NCI-H2107 (cell line): ENCODE data around the gene DOK3.

Source experiments
- DNase-seq: peaks from one replicate; lab custom pipeline; 2025; lab: John Stamatoyannopoulos, UW

Gene DOK3, protein sequence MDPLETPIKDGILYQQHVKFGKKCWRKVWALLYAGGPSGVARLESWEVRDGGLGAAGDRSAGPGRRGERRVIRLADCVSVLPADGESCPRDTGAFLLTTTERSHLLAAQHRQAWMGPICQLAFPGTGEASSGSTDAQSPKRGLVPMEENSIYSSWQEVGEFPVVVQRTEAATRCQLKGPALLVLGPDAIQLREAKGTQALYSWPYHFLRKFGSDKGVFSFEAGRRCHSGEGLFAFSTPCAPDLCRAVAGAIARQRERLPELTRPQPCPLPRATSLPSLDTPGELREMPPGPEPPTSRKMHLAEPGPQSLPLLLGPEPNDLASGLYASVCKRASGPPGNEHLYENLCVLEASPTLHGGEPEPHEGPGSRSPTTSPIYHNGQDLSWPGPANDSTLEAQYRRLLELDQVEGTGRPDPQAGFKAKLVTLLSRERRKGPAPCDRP

DNA sequence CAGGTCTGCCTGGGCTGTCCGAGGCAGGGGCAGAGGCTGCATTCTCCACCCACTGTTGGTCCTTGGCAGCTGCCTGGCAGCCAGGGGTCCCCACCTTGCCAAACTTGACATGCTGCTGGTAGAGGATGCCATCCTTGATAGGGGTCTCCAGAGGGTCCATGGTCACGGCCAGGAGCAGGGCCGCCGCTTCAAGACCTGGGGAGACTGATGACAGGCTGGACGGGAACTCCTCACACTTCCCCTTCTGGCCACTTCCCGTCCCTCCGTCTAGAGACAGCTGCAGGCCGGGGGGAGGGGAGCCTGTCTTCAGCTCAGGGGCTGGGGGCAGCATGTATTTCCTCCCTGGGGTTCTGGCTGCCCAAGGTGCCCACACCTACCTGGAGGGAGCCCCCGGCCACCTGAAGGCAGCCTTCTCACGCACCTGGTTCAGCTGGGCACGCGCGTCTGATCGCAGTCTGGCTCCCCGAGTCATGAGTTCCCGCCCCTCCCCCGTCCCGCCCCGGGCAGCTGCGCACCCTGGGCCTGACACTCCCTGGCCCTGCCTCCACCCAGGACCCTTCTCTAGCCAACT lies at the start of gene DOK3:
DOK3 (minus strand) TSS at position 446 of the 571 bp plus-strand sequence; CDS start at position 160, 286 bp downstream.
- no peak for DNase-seq

DNA sequence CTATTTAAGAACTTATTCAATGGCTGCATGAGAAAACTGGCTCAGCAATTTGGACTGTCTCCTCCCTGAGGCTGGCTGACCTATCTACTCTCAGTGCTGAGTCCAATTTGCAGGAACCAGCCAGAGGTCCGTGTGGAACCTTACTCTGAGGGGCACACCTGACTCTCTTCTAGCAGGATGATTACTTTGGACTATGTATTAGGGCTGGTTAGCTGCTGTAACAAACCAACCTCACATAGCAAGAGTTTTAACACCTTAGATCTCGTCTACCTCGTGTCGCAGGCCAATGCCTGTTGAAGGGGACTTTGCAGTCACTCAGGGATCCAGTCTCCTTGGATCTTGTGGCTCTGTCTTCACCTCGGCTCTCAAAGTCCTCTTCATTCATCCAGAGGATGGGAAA lies 48.2 kb upstream of the DOK3 start:
- DNase-seq, result no peak

DNA sequence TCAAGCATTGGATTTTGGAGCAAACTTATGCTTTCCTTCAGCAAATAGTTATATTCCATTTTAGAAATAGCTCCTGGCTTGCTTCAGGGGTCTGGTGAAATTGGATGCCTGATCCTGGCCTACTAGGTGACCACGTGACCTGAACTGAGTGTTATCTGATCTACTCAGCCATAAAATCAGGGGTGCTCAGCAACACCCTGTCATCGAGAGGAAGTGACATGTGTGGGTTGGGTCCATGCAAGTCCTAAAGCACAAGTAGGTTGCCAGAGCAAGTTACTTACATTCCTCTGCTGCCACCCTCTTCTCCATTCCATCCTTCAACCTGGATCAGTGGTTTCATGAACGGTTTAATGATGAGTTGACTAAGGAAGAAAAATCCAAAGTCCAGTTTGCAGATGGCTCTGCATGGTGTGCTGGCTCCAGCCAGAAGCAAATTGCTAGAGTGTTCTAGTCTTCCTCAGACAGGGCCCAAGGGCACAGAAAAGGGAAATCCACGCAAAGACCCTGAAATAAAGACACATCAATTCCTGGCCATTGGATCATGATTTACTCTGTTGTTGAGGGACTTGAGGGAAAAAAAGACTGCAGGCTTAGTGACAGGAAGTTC lies 47.5 kb upstream of the DOK3 start:
- DNase-seq, result no peak

DNA sequence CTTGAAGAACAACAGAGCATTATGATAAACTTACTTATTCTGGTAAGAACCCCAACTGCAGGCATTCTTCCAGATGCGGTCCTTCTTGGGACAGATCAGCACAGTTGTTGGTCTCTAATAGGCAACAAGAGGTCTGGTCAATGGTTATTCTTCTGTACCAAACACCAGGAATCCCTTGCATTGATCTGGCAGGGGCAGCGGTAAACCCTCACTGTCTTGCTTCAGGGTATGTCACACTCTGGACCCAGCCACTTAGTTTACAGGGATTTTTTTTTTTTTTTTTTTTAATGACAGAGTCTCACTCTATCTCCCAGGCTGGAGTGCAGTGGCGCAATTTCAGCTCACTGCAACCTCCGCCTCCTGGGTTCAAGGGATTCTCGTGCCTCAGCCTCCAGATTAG lies 46.0 kb upstream of the DOK3 start:
- no peak for DNase-seq

DNA sequence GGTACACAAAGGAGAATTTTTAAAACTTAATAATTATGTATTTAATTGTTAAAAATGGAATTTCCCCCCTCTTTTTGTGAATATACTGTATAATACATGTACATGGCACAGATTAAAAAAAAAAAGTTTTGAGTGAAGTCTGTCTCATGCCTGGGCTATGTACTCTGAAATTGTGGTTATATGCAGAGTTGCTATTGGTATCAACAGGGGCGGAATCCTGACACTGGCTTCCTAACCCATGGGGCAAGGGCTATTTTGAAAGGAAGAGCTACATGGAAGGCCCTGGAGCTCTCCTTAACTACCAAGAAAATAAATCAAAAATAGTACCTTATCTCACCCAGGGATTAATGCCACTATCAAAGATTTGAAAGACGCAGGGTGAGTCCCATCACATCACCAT lies 45.6 kb upstream of the DOK3 start:
- DNase-seq, result no peak

DNA sequence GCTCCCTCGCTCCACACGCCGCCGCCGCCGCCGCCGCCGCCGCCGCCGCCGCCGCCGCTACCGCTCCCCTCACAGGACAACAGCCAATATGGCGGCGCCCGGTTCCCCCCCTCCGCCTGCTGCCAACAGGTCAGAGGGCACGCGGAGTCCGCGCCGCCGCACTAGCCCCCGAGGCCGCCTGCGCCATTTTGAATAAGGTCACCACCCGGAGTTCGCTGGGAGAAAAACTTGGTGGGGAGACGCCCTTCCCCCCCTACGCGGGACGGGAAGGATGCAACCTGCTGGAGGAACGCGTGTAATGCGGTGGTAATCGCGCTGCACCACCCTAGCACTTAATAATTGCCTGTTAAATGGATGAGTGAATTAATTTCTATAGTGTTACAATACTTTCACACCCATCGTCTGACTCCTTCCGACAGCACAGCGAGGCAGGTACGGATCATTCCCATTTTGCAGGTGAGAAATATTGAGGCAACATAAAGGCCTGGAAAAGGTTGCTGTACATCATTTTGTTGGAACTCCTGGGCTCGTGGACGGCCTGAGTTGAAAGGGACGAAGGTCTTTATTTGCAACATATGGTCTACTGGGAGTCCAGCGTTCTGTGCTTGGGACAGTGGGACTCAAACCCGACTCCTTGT lies 45.0 kb upstream of the DOK3 start, which contains the start of gene FAM193B:
FAM193B (minus strand) TSS at position 90 of the 638 bp plus-strand sequence. CDS start 105 bp downstream, outside the sequence.
- DNase-seq, result peak; percentile 75

DNA sequence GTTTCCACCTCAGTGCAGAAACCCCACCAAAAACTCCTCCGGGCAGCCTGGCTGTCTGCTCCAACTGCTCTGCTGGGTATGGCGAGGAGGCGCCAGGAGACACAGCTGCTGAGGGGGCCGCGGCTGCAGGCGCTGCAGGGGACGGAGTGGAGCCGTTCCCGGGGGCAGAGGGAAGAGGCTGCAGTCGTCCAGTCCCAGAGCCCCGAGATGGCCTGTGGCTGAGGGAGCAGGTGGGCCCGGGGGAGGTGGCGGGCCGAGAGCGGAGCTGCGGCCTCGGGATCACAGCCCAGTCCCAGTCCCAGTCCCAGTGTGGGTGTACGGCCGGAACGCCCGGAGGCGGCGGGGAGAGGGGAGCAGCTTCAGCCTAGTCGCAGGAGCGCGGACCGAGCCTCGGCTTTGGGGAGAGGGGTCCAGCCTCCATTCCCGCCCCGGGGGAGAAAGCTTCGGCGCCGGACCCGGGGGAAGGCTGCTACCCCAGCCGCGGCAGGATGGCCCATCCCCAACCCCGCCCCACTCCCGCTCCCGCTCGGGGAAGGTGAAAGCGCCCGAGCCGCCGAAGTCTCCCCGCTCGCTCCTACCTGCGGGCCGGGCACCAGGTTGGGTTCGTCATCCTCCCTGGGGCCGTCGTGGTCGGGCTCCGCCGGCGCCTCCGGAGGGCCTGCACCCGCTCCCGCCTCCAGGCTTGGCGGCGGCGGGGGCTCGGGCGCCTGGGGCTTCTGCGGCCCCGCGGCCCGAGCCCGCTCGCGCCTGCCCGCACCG lies 44.2 kb upstream of the DOK3 start:
- no peak for DNase-seq

DNA sequence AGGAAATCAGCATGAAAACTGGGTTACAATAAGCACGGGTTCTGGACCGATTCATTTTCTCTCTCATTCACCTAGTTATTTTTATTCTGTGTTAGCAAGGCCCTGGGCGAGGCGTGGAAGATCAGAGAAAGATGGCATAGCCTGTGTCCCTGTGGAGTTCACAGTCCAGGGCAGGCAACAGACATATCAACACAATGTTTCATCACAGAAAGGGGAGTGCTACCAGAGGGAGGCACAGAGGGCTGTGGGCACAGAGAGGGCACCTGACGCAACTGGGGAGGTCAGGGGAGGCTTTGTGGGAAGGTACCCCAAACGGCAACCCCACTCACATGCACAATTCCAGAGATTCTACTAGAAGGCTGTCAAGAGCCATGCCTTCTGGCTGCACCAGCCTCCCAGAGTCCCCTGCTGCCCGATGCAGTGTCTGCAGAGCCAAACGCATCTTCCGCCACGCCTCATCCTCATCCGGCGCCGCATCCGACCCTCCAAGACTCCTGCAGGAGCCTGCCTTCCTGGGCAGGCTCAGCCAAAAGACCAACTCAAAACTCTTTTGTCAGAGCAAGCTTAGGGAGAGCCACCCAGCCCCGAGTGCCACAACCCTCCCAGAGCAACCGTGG lies 43.3 kb upstream of the DOK3 start:
- no peak for DNase-seq

DNA sequence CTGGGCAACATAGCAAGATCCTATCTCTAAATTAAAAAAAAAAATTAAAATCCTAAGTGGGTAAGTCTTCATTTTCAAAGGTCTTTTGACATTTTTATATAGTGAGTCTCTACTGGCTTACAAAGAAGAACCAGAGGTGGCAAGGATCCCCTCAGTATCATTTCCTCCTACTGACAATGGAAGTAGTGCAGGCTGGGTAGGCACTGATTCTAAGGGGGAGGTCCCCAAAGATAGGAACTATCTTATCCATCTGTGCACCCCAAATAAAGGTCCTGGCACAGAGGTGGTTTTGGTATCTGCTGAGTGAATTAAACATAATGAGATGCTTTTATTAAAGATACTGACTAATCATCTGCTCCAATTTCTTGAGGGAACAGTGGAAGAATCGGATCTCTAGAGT lies 40.5 kb upstream of the DOK3 start:
- DNase-seq, result no peak

DNA sequence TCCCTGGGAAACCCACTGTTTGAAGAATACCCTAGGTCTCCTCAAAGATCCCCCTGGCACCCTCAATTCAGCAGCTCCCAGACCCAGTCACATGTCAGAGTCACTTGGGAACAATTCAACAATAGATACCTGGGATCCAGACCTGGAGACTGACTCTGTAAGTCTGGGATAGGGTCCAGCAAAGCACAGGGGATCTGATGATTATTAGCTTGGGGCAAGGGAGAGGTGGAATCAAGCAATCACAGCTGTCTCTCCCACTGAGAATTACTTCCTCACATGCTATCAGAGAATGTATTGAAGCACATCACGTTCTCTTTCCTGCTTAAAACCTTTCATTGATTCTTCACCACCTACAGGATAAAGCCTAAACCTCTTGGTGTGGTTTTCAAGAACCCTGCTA lies 38.9 kb upstream of the DOK3 start:
- DNase-seq, result no peak

DNA sequence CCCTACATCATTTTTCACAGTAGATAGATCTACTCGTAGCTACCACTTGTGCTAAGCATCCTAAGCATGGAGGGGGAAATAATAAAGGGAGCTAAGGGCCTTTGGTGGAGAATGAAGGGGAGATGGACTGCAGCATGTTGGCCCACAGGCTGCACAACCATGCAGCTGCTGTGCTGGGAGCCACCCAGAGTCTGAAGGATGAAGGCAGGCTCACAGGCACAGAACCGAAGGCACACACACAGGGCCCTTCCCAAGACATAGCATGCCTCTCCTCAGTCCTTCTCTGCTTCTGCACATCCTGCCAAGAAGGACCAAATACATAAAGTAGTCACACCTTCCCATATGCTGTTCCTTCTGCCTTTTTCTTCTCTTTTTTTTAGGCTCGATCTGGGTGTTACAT lies 38.1 kb upstream of the DOK3 start:
- no peak for DNase-seq

DNA sequence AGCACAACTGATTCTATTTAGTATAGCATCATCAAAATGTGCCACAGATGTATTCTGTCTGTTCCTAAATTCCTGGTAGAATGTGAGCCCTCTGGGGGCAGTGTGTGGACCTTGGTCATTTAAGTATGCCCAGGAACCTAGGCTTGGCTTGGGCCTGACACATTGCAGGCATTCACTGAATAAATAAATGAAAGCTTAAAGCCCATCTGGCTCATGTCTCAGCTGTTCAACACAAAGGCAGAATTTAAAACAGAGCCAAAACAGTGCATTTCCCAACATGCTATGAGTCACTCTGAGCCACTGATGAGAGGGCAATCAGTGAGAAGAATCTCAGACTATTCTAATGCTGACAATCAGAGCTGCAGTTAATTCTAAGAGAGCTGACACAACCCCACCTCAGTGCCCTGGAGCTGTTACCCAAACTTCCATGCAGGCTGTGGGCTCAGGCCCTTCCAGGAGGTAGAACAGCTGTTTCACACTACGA lies 36.7 kb upstream of the DOK3 start:
- DNase-seq, result no peak

DNA sequence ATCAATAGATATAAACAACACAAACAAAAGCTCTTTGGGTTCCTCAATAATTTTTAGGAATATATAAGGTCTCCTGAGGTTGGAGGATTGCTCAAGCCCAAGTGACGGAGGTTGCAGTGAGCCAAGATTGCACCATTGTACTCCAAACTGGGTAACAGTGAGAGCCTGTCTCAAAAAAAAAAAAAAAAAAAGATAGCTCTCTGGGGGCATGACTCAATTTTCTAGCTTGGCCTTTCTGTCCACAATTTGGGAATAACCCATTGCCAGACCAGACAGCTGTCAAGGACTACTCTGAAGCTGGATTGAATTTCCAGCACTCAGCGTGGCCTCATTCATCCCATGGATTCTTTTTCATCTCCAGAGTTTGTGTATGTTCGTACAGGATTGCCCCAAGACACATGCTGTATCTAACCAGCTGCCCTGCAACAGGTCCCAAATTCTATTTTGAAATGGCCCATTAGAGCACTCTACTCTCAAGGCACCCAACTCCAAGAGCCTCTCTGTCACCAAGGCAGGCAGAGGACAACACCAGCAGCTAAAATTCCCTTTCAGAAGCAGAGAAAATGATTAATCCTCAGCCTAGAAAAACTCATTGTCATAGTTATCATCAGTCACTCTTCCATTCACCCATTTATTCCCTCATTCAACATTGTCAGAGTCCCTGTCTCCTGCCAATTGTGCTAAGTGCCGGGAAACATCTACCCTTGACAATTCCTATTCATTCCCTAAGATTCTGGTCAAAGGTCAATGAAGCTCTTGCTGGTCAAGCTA lies 36.0 kb upstream of the DOK3 start:
- DNase-seq, result no peak

DNA sequence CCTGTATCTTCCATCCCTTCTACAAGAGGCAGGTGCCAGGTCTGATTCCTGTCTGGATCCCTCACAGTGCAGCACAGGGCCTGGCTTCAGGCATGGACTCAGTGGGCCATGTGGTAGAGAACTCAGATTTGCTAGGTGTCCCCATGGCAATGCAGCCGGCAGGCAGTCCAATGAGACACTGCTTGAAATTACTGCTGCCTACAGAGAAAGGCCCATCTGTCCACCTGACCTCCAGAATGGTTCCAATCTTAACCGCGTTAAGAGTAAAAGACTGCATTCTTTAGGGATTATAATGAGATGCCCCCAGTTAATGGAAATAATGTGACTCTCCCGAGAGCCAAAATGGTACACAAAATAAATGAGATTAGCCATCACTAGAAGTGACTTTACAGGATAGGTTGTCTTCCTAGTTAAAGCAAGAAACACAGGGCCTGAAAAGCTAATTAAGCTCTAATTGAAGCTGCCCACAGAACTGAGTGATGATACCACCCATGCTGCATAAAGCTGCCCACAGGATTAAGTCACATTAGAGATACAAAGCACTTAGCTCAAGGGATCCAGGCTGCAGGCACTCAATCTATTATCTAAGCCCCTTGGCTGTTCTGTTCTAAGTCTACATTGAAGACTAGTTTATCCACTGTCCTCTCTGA lies 33.3 kb upstream of the DOK3 start:
- no peak for DNase-seq

DNA sequence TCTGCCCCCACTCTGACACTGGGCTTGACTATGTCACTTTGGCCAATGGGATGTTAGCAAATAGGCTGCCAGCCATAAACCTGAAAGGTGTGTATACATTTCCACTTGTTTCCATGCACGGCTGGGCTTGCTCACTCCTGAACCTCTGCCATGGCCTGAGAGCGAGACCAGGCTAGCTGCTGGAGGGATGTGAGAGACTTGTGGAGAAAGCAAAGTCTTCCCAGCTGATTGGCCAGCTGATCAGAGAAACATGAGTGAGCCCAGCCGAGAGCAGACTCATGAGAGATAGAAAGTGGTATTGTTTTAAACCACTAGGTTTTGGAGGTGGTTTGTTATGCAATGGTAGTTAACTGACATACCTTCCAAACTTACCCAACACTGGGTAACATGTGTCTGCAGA lies 30.8 kb upstream of the DOK3 start:
- no peak for DNase-seq

DNA sequence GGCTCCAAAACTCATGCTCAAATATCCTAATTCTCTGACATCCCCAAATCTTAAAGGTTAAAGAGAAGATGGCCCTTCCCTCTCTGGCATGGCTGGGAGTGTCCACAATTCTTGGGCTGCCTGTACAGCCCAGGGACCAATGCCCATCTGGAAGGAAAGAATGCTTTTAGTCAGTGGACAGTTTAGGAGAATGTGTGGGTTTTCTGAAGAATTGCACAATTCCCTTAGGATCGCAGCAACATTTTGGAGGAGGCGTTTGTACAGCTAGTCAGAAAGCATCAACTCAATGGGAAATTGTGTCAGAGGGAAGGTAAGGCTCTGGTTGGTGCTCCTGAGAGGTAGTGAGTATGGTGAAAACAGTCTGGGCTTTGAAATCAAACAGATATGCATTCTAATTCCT lies 29.8 kb upstream of the DOK3 start:
- DNase-seq, result no peak

DNA sequence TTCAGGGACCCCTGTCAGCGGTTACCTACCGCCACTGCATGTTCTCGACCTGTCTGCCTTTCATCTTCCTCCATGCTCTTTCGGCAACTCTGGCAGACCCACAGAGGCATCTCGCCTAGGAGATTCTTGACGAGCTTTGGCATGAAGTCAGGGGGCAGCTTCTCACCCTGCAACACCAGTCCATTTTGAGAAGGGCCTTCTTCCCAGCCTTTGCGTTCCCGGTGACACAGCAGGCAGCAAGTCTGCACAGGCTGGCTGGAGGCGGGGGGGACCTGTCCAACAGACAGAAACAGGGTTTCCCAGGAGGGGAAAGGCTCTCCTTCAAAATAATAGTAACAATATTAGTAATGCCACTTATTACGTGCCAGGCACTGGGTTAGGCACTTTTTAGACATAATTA lies 29.2 kb upstream of the DOK3 start:
- DNase-seq, result no peak

DNA sequence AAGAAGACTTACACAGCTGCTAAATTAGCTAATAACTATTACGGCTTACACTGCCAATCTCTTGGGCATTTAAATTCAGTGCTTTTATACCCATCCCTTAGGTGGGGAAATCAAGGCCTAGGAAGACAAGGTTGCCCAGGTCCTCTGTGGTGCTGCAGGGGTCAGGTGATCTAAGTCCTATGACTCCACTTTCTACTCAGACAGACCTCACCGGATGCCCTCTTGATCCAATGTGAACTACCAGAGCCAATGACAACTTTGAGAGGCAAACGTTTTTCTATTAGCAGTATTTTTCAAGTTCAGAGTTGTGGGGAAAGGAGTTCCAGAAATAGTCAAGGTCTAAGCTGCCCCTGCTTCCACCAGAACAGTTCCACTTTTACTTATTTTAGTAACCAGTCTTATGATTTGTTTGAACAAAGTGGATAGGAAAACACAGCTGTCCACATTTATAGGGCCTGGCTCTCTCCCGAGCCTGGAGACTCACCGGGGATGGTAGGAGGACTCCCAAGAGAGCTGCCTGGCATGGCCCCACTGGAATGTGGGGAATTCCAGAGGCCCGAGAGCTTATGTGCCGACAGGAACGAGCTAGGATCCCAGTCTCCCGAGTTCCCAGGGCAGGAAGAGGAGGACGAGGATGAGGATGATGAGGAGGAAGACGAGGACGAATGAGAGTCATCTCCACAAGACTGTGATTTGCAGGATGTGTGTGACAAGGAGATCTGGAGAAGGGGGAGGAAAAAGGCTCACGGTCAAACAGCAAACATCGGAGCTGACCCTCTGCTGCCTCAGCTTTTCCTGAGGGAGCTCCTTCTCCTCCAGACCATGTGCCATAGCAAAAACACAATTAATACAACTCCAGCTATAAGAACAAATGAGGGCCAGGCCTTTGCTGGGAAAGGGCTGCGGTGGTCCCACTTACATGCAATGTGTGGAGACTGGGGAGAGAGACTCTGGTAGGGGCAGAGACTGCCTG lies 28.0 kb upstream of the DOK3 start:
- DNase-seq, result no peak

DNA sequence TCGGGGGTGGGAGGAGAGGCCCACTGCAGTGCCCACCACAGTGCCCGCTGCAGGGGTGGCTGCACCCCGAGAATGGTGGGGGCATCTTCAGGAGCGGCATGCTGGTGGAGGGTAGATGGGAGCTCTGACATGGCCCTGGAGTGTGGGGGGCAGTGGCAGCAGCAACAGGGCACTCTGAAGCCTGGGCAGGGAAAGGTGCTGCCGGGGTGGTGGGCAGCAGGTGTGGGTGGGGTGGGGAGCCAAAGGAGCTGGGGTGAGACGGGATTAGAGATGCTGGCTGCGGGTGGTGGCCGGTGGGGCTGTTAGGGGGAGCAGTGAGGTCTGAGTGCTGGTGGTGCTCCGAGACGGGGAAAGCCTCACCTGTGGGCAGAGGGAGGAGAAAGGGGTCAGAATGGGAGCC lies 26.8 kb upstream of the DOK3 start:
- no peak for DNase-seq
